NCI-H1105 (cell line): ENCODE results near the gene DAZAP1.
A peak's percentile ranks its signal among the peaks of the same experiment; 100 is the strongest.

Source experiments
- DNase-seq: peaks from one replicate; lab custom pipeline; 2025; lab: John Stamatoyannopoulos, UW

DAZAP1 gene

GRCh38 chr19:1445185-1445931, 38.0 kb downstream of the DAZAP1 start:
- DNase-seq = peak; percentile 59

- peak; percentile 64 for DNase-seq
These were observed 38.7 kb downstream of the DAZAP1 start for GRCh38 chr19:1445932-1446712.

- no peak for DNase-seq
These were observed 39.5 kb downstream of the DAZAP1 start for GRCh38 chr19:1446713-1447481.

- DNase-seq = no peak
These were observed 40.1 kb downstream of the DAZAP1 start for GRCh38 chr19:1447504-1447903.

GRCh38 chr19:1447944-1448343, 40.6 kb downstream of the DAZAP1 start:
- no peak for DNase-seq

GRCh38 chr19:1449467-1450442, 42.4 kb downstream of the DAZAP1 start, which contains the start of gene APC2:
APC2 (plus strand) TSS chr19:1450121; CDS start chr19:1453002, 2,881 bp downstream.
- DNase-seq = peak; percentile 91

GRCh38 chr19:1450735-1451731, 43.6 kb downstream of the DAZAP1 start:
- no peak for DNase-seq

GRCh38 chr19:1451916-1452801, 44.8 kb downstream of the DAZAP1 start:
- no peak for DNase-seq

GRCh38 chr19:1452802-1453524, 45.6 kb downstream of the DAZAP1 start:
- no peak for DNase-seq

- DNase-seq = no peak
These were observed 46.4 kb downstream of the DAZAP1 start for GRCh38 chr19:1453525-1454364.

- DNase-seq = no peak
These were observed 47.6 kb downstream of the DAZAP1 start for GRCh38 chr19:1455002-1455335.

GRCh38 chr19:1455336-1456120, 48.1 kb downstream of the DAZAP1 start:
- DNase-seq = no peak

- no peak for DNase-seq
These were observed 48.9 kb downstream of the DAZAP1 start for GRCh38 chr19:1456121-1456900.

- no peak for DNase-seq
These were observed 49.8 kb downstream of the DAZAP1 start for GRCh38 chr19:1457031-1457739.

GRCh38 chr19:1457892-1458291, 50.5 kb downstream of the DAZAP1 start:
- no peak for DNase-seq
